ENCODE results near the gene CBFA2T3. TPM values are rescaled to one million over a fixed set of nuclear protein-coding genes. Genes with fewer than 3 reads are reported as not detected.

CBFA2T3 gene
- total RNA-seq, 2 donors from 2014 or later, result 2.3 to 2.9 TPM

DNA sequence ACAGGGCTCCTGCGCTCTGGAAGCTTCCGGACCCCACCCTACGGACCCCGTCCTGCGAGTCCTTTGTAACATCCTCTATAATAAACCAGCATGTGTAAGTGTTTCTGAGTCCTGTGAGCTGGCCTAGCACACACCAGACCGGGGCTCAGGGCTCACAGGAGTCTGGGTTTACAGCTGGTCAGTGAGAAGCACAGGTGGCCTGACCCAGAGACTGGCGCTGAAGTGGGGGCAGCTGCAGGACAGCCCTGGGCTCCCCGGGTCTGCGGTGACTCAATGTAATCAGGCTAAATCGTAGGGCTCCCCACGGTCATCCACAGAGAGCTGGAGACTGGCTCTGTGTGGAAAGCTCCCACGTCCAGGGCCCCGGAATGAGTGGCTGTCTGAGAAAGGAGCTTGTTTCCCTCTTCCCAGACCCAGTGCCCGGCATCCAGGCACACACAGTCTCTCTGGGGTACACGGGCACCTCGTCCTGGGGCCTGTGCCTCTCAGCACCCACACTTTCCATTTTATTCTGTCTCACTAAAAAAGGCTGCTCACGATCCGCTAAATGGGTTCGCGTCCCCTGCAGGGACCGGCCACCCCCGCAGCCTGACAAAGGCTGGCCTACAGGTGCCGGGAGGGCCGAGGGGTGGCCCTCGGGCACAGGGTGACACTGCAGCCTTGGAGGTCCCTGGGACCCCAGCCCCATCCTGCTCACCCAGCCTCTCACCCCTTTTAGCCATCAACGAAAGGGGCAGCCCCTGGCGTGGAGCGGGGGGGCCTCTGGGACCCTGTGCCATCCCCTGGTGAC is 18.9 kb upstream of the CBFA2T3 start:
- Mint-ChIP-seq H3K4me1 (ENCODE audit: low read depth in 2 of 2) (peaks cover 6 to 10% of the 10 kb centered on the region in 2 donors), H3K4me3 (no peak overlapping the region), H3K27me3 (peaks cover 7 to 13% of the 10 kb centered on the region in 2 donors), H3K9me3 (peaks cover 10% of the 10 kb centered on the region), H3K36me3 (peaks cover 6% of the 10 kb centered on the region), H3K27ac (no peak overlapping the region)
- DNase-seq (ENCODE audit: low spot score) (no peak), ATAC-seq (no peak)

DNA sequence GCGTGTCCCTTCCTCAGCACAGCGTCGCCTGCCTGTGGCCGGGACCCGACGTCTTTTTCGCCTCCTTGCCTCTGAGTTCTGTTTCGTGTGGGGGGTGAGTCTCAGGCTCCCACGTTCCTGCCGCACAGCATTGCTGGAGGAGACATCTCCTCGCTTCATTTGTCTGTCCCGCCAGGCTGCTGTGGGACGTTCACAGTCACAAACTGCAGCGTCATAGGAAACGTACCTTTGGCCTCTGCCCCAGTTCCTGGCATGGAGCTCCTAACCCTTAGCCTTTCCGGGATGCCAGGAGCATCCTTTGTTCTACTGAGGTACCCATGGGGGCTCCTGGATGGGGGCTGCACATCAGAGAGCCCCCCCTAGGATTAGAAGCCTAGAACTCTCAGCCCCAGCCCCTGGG is 18.2 kb upstream of the CBFA2T3 start:
- Mint-ChIP-seq H3K4me3 (no peak overlapping the region), H3K4me1 (ENCODE audit: low read depth in 2 of 2) (peaks cover 6 to 10% of the 10 kb centered on the region in 2 donors), H3K36me3 (peaks cover 6% of the 10 kb centered on the region), H3K27ac (peak overlapping the region in 1 of 2 donors; percentile 12), H3K27me3 (peaks cover 7 to 13% of the 10 kb centered on the region in 2 donors), H3K9me3 (peaks cover 10% of the 10 kb centered on the region)
- no peak for DNase-seq (ENCODE audit: low spot score)
- no peak for ATAC-seq

DNA sequence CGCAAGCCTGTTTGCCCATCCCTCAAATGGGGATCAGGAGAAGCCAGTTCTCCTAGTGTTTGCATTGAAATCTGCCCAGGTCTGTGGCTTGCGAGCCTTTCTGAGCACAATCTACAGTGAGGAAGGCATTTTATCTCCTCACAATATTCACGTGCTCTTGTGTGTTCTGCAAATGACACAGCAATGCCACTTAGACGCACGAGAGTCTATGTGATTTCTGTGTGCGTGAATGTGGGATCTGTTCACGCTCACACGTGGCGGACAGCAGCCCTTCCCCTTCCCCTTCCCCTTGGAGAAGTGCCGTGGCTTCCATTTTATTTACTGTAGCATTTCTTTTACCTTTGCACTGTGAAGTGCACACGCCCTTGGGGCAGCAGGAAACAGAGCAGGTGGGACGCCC is 17.7 kb upstream of the CBFA2T3 start:
- H3K4me3 Mint-ChIP-seq, result no peak overlapping the region
- H3K36me3 Mint-ChIP-seq, result peaks cover 6% of the 10 kb centered on the region
- DNase-seq (ENCODE audit: low spot score) (no peak), ATAC-seq (no peak)
- peak overlapping the region in 1 of 2 donors; percentile 12 for H3K27ac Mint-ChIP-seq
- peaks cover 10% of the 10 kb centered on the region for H3K9me3 Mint-ChIP-seq
- peaks cover 6% of the 10 kb centered on the region in 2 donors for H3K4me1 Mint-ChIP-seq (ENCODE audit: low read depth in 2 of 2)
- H3K27me3 Mint-ChIP-seq, result peaks cover 7 to 9% of the 10 kb centered on the region in 2 donors

DNA sequence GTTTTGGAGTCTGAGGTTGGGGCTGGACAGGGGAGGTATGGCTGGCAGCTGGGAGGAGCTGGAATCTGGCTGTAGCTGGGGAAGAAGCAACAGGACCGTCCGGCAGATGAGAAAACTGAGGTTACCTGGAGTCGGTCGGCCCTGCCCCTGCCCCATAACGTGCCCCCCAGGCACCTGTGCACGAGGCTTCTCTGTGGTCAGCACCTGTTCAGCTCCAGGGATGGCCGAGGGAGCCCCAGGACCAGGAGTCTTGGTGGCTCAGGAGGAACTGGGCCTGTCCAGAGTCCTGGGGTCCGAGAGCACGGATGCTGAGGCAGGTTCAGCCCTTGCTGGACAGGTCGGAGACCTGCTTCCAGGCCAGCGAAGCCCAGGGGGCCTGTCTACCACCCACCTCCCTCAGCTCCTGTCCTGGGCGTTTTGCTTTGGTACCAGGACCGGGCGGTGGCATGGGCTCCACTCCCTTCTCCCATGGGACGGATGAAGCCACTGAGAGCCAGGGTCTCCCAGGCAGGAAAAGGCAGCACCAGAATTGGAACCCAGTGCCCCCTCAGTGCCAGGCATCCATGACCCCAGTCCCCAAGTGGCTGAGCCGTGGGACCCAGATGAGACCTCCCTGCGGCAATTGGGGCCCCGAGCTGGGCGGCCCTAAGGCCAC is 17.1 kb upstream of the CBFA2T3 start:
- H3K9me3 Mint-ChIP-seq, result peaks cover 6% of the 10 kb centered on the region
- H3K36me3 Mint-ChIP-seq, result peaks cover 6% of the 10 kb centered on the region
- DNase-seq (ENCODE audit: low spot score) (no peak), ATAC-seq (no peak)
- peaks cover 3% of the 10 kb centered on the region in 2 donors for H3K4me1 Mint-ChIP-seq (ENCODE audit: low read depth in 2 of 2)
- H3K4me3 Mint-ChIP-seq, result no peak overlapping the region
- peaks cover 6 to 7% of the 10 kb centered on the region in 2 donors for H3K27me3 Mint-ChIP-seq
- H3K27ac Mint-ChIP-seq, result no peak overlapping the region

DNA sequence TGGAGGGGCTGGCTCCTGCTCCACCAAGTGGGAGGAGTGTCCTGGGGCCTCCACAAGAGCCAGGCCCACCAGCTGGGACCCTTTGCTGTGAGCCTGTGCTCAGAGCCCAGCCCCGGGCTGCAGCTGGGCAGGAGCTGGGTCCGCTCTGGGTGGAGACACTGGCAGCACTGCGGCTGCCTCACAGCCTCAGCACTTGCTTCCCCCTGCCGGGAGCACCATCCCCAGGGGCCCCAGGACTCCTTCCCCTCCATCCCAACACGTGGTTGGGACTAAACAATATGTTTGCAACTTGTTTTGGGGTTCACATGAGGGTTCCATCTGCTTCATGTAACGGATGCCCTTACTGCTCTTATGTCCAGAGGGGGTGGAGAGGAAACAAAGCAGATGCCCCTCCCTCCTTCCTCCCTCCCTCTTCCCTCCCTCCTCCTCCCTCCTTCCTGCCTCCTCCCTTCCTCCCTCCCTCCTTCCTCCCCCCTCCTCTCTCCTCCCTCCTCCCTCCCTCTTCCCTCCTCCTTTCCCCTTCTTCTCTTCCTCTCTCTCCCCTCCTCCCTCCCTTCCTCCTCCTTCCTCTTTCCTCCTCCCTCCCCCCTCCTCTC is 16.3 kb upstream of the CBFA2T3 start:
- DNase-seq (ENCODE audit: low spot score) (no peak), ATAC-seq (no peak)
- H3K9me3 Mint-ChIP-seq, result peaks cover 4% of the 10 kb centered on the region
- peaks cover 4 to 7% of the 10 kb centered on the region in 2 donors for H3K27me3 Mint-ChIP-seq
- no peak overlapping the region for H3K4me3 Mint-ChIP-seq
- no peaks in the 10 kb centered on the region for H3K4me1 Mint-ChIP-seq (ENCODE audit: low read depth in 2 of 2)
- peaks cover 6% of the 10 kb centered on the region for H3K36me3 Mint-ChIP-seq
- H3K27ac Mint-ChIP-seq, result no peak overlapping the region

DNA sequence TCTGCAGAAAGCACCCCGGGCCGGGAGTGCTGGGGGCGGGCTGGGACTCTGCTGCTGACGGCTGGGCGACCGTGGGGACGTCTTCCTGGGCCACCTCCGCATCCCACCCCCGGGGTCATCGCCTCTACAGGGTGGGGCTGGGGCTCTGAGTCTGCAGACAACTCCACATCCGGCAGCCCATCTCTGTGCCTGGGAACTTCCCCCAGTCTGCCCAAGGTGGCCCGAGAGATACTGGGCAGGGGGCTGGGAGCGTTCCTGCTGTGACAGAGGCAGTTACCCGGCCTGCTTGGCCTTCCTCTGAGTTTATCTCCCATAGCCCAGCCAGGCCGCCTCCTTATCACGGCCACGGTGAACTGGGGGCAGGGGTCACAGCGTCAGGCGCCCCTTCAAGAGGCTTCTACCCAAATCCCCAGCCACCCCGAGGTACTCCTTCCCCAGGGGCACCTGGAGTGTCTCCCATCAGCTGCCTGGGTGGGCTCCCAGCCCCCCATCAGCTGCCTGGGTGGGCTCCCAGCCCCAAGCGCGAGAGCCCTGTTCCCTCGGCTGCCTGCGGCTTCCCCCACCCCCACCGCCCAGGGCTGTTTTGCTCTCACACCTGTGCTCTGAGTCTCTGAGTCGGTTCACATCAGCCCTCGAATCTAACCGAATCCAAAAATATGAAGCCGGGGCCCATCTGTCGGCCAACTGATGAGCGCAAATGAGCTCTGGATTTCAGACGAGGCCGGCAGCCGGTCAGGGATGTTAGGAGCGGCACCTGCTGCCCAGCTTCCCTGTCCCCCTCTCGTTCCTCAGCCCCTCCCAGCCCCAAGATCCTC is 15.6 kb upstream of the CBFA2T3 start:
- DNase-seq (ENCODE audit: low spot score) (no peak), ATAC-seq (no peak)
- Mint-ChIP-seq H3K27me3 (peaks cover 4 to 7% of the 10 kb centered on the region in 2 donors), H3K9me3 (peaks cover 2% of the 10 kb centered on the region), H3K4me3 (no peak overlapping the region), H3K4me1 (ENCODE audit: low read depth in 2 of 2) (no peaks in the 10 kb centered on the region), H3K27ac (no peak overlapping the region), H3K36me3 (peaks cover 3% of the 10 kb centered on the region)

DNA sequence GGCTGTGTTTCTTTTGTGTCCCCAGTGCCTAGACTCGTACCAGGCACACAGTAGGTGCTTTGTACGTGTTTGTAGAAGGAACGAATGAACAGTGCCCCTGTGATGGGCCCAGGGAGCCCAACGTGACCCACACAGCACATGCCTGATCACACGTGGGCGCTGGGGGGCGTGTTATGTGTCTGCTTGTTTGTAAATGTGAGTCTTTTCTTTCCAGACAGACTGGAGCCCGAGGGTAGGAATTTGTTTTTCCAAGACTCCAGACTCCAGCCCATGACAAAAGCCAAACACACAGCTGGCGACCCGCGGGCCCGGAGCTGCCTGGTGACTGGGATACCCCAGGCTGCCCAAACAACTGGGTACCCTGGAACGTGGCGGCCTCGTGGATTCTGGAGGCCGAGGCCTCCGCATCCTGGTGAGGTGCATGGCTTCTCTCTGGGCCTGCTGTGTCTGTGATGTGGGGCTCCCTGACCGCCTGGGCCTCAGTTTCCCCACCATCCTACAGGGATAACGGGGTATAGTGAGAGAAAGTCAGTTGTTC is 14.9 kb upstream of the CBFA2T3 start:
- ATAC-seq, result no peak
- no peak for DNase-seq (ENCODE audit: low spot score)
- no peak overlapping the region for H3K27ac Mint-ChIP-seq
- no peaks in the 10 kb centered on the region for H3K4me1 Mint-ChIP-seq (ENCODE audit: low read depth in 2 of 2)
- no peak overlapping the region for H3K4me3 Mint-ChIP-seq
- no peaks in the 10 kb centered on the region for H3K9me3 Mint-ChIP-seq
- no peaks in the 10 kb centered on the region for H3K36me3 Mint-ChIP-seq
- peaks cover 7% of the 10 kb centered on the region in 2 donors for H3K27me3 Mint-ChIP-seq

DNA sequence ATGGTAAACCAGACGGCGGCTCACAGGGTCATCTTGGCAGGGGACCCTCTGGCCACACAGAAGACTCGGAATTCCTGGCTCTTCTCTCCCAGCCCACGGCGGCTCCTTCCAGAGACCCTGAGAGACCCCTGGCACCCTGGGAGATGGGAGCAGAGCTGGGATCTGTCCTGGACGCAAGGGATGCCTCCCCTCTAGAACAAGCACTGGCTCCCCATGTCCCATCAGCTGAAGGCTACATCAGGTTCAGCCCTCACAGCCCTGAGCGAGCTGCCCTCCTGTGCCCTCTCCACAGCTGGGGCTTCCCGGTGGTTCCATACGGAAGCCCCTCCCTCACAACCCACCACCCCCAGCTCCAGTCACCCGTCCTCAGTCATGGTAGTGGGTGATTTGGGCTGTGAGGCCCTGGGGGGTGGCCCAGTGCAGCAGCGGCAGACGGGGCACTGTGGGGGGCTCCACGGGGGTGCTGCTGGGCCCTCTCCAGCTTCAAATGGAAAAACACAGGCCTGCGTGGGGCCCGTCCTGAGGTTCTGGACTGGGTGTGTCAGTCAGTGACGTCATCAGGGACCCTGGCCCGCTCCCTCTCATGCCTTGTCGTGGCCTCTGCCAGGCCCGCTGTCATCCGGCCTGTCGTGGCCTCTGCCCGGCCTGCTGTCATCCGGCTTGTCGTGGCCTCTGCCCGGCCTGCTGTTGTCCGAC is 13.0 kb upstream of the CBFA2T3 start:
- no peaks in the 10 kb centered on the region for H3K9me3 Mint-ChIP-seq
- DNase-seq (ENCODE audit: low spot score) (no peak), ATAC-seq (no peak)
- H3K27ac Mint-ChIP-seq, result no peak overlapping the region
- H3K36me3 Mint-ChIP-seq, result no peaks in the 10 kb centered on the region
- H3K4me3 Mint-ChIP-seq, result no peak overlapping the region
- H3K4me1 Mint-ChIP-seq (ENCODE audit: low read depth in 2 of 2), result no peaks in the 10 kb centered on the region
- H3K27me3 Mint-ChIP-seq, result peaks cover 2 to 4% of the 10 kb centered on the region in 2 donors

DNA sequence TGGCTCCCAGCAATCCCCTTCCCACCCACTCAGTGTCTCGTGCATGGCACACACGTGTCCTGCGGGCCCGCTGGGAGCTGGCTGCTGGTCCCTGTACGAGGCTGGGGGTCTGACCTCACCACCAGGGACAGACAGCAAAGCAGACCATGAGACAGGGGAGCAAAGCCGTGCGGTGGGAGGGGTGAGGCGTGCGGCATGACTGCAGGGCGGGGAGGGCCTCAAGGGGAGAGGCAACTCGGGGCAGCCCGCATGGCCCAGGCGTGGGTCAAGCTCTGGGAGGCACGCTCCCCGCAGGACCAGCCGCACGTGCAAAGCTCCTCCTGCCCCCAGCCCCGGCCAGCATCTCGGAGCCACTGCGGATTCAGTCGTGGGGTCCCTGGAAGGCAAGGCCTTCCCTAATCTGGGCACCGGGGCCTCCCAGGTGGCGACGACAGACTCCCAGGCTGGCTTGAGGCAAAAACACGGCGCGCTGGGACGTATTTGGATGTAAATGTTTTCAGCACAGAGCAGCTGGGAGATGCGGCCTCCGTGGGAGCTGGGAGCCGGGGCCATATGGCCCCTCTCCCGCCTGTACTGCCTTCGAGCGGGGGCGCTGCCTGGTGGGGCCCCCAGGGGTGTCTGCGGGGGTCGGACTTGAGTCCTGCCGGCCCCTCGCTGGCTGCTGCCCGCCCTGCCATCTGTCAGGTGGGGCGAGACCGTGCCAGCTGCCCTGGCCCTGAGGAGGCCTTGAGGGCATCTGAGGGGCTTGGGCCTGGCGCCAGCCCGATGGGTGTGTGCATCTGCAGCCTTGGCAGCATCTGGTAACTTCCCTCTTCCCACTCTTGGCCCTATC is 12.2 kb upstream of the CBFA2T3 start:
- ATAC-seq (no peak), DNase-seq (ENCODE audit: low spot score) (no peak)
- no peaks in the 10 kb centered on the region for H3K4me1 Mint-ChIP-seq (ENCODE audit: low read depth in 2 of 2)
- no peak overlapping the region for H3K27ac Mint-ChIP-seq
- H3K9me3 Mint-ChIP-seq, result no peaks in the 10 kb centered on the region
- H3K27me3 Mint-ChIP-seq, result peaks cover 0 to 3% of the 10 kb centered on the region in 2 donors
- no peaks in the 10 kb centered on the region for H3K36me3 Mint-ChIP-seq
- no peak overlapping the region for H3K4me3 Mint-ChIP-seq

DNA sequence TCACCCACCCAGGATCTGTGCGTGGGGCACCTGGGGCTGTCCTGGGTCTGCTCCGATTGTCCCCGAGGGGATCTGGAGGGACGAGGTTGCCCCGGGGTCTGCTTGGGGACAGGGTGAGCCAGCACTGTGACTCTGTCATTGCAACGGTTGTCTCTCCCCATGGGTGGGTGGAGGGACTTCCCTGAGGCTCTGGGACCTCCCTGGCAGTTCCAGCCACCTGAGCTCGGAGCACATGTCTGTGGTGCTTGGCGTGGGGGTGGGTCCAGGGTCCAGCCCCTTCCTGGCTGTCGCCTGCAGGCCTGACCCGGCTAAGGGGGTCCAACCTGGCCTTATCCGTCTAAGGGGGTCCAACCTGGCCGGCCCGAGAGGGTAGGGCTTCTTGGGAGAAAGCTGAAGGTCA is 8.5 kb upstream of the CBFA2T3 start:
- no peak overlapping the region for H3K27ac Mint-ChIP-seq
- no peak overlapping the region for H3K4me3 Mint-ChIP-seq
- H3K27me3 Mint-ChIP-seq, result peaks cover 0 to 9% of the 10 kb centered on the region in 2 donors
- H3K36me3 Mint-ChIP-seq, result no peaks in the 10 kb centered on the region
- no peak for ATAC-seq
- no peaks in the 10 kb centered on the region for H3K9me3 Mint-ChIP-seq
- no peak for DNase-seq (ENCODE audit: low spot score)
- no peaks in the 10 kb centered on the region for H3K4me1 Mint-ChIP-seq (ENCODE audit: low read depth in 2 of 2)

DNA sequence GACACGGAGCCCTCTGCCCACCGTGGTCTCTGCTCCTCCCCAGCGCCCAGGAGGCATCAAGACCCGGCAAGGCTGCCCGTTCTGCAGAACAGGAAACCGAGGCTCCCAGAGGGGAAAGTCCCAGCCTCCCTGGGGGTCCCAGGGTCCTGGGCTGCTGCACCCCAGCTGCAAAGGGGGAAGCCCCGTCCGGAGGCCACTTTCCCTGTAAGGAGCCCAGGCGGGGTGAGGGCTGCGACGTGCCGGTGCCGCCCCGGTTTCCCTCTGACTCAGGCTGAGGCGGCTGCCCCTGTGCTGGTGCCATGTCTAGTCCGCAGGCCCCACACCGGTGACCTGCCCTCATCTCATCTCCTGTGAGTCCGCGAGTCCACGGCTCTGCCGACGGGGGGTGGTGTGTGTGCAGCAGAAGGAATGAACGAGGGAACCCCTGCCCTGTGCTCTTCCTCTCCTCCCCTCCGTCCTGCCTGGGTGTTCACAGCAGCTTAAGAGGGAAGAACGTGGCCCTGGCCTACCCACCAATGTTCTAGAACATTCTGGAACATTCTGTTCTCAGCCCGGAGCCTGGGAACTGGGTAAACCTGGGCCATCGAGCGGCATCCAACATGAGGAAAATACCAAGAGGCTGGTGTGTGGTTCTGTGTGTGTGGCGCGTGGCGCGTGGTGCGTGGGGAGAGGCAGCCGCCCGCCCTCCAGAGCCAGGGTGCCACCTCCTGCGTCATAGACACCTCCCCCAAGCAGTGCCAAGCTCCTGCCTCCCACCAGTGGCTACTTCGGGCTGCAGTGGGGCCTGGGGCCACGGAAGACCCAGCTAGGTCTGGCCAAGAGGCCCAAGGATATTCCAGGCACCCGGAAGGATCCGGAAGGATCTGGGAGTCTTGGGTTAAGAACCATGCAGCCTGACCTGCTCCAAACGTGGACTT is 7.0 kb upstream of the CBFA2T3 start:
- H3K4me3 Mint-ChIP-seq, result no peak overlapping the region
- H3K27me3 Mint-ChIP-seq, result peaks cover 0 to 12% of the 10 kb centered on the region in 2 donors
- H3K9me3 Mint-ChIP-seq, result no peaks in the 10 kb centered on the region
- H3K4me1 Mint-ChIP-seq (ENCODE audit: low read depth in 2 of 2), result peaks cover 0 to 3% of the 10 kb centered on the region in 2 donors
- no peak overlapping the region for H3K27ac Mint-ChIP-seq
- no peaks in the 10 kb centered on the region for H3K36me3 Mint-ChIP-seq
- no peak for DNase-seq (ENCODE audit: low spot score)
- peak in 1 of 2 donors; percentile 9 for ATAC-seq
